IMR-90 (cell line): ENCODE data around the gene TANGO6. TPM values are rescaled to one million over a fixed set of nuclear protein-coding genes. Genes with fewer than 3 reads are reported as not detected.

Experiments
- ATAC-seq: fragments of 200-7000 bp; cut with Tn5 transposase; 2 replicates; pipeline ENCODE4 v1.9.1; 2020; ENCODE audit warnings: low read depth, mild to moderate bottlenecking, moderate library complexity
- BruUV-seq: library from RNA; stranded (reverse); fragments of 400-500 nt; replicated peaks from 2 replicates; lab custom pipeline; 2021; lab: Mats Ljungman, UMichigan
- CTCF ChIA-PET: fragments of 300-600 bp; formaldehyde crosslinking; extraction: SDS; loops from one replicate; lab custom pipeline; 2021; ENCODE audit warnings: antibody characterized with exemption; lab: Yijun Ruan, JAX
- POLR2A ChIA-PET: fragments of 300-600 bp; sonication (Branson Sonifier 250); formaldehyde crosslinking; loops from one replicate; lab custom pipeline; 2022; ENCODE audit warnings: antibody characterized with exemption; ENCODE audit not compliant: unreplicated experiment; lab: Charles Lee
- DNase-seq: peaks from one replicate; pipeline ENCODE4 v3.0.0; 2013
- H2AFZ ChIP-seq: replicated peaks from 2 replicates; pipeline ENCODE3; 2013; ENCODE audit warnings: low read length, mild to moderate bottlenecking; ENCODE audit not compliant: poor library complexity
- H2AK5ac ChIP-seq: 2 replicates; pipeline ENCODE4 v1.6.1; 2013; ENCODE audit warnings: low read depth, low read length, inconsistent platforms
- H2AK9ac ChIP-seq: replicated peaks from 2 replicates; pipeline ENCODE3; 2013; ENCODE audit warnings: mild to moderate bottlenecking, low read depth, low read length, moderate library complexity; ENCODE audit not compliant: poor library complexity
- H2BK120ac ChIP-seq: 2 replicates; pipeline ENCODE4 v1.6.1; 2013; ENCODE audit warnings: low read depth, low read length, inconsistent platforms
- H2BK15ac ChIP-seq: 3 replicates; pipeline ENCODE4 v1.6.1; 2013; ENCODE audit warnings: low read depth, low read length, inconsistent platforms
- H2BK20ac ChIP-seq: 2 replicates; pipeline ENCODE4 v1.6.1; 2013; ENCODE audit warnings: low read depth, mild to moderate bottlenecking, inconsistent platforms, low read length, moderate library complexity
- H2BK5ac ChIP-seq: 2 replicates; pipeline ENCODE4 v1.6.1; 2013; ENCODE audit warnings: mild to moderate bottlenecking, low read depth, low read length, inconsistent platforms; ENCODE audit not compliant: poor library complexity, severe bottlenecking
- H3K14ac ChIP-seq: replicated peaks from 2 replicates; pipeline ENCODE4 v1.6.1; 2013; ENCODE audit warnings: low read depth, low read length, inconsistent platforms
- H3K18ac ChIP-seq: 2 replicates; pipeline ENCODE4 v1.6.1; 2013; ENCODE audit warnings: low read depth, low read length, control low read depth
- H3K23ac ChIP-seq: 2 replicates; pipeline ENCODE4 v1.6.1; 2013; ENCODE audit warnings: low read depth, low read length, inconsistent platforms
- H3K27ac ChIP-seq: 2 replicates; pipeline ENCODE4 v1.5.1; 2013; ENCODE audit warnings: mild to moderate bottlenecking, control low read depth, low read length; ENCODE audit not compliant: insufficient read depth
- H3K27me3 ChIP-seq: 2 replicates; pipeline ENCODE4 v1.6.1; 2013; ENCODE audit warnings: low read length; ENCODE audit not compliant: control insufficient read depth, insufficient read depth
- H3K36me3 ChIP-seq: 2 replicates; pipeline ENCODE4 v1.6.1; 2013; ENCODE audit warnings: low read length, mixed read lengths; ENCODE audit not compliant: control insufficient read depth, insufficient read depth
- H3K4ac ChIP-seq: 2 replicates; pipeline ENCODE4 v1.6.1; 2013; ENCODE audit warnings: low read depth, low read length, inconsistent platforms
- H3K4me1 ChIP-seq: 2 replicates; pipeline ENCODE4 v1.6.1; 2013; ENCODE audit warnings: low read length, mixed read lengths; ENCODE audit not compliant: control insufficient read depth, insufficient read depth
- H3K4me2 ChIP-seq: 2 replicates; pipeline ENCODE4 v1.6.1; 2013; ENCODE audit warnings: low read depth, mild to moderate bottlenecking, control low read depth, low read length, moderate library complexity
- H3K4me3 ChIP-seq: 2 replicates; pipeline ENCODE4 v1.5.1; 2013; ENCODE audit warnings: low read depth, mild to moderate bottlenecking, control low read depth, low read length, moderate library complexity; ENCODE audit not compliant: insufficient read depth
- H3K56ac ChIP-seq: 2 replicates; pipeline ENCODE4 v1.6.1; 2013; ENCODE audit warnings: low read length, inconsistent platforms; ENCODE audit not compliant: insufficient read depth; ENCODE audit errors: extremely low read depth
- H3K79me1 ChIP-seq, 2 experiments: 2 replicates each; pipeline ENCODE4 v1.6.1; 2013; ENCODE audit warnings: low read length in 2 of 2, inconsistent platforms in 1 of 2, low read depth in 1 of 2
- H3K9ac ChIP-seq: 2 replicates; pipeline ENCODE4 v1.6.1; 2013; ENCODE audit warnings: low read depth, low read length, control low read depth
- H3K9me1 ChIP-seq: 2 replicates; pipeline ENCODE4 v1.6.1; 2013; ENCODE audit warnings: low read length, inconsistent platforms; ENCODE audit not compliant: insufficient read depth
- H3K9me3 ChIP-seq: 2 replicates; pipeline ENCODE4 v1.6.1; 2013; ENCODE audit warnings: low read length; ENCODE audit not compliant: control insufficient read depth, insufficient read depth
- H4K20me1 ChIP-seq: 2 replicates; pipeline ENCODE4 v1.6.1; 2013; ENCODE audit warnings: low read length, inconsistent platforms; ENCODE audit not compliant: insufficient read depth
- H4K5ac ChIP-seq: 2 replicates; pipeline ENCODE4 v1.6.1; 2013; ENCODE audit warnings: mild to moderate bottlenecking, low read depth, low read length, control low read depth
- H4K8ac ChIP-seq, 2 experiments: 2 replicates each; pipeline ENCODE4 v1.6.1; 2013; ENCODE audit warnings: low read depth in 2 of 2, low read length in 2 of 2, control low read depth in 1 of 2, inconsistent platforms in 1 of 2
- H4K91ac ChIP-seq: 2 replicates; pipeline ENCODE4 v1.6.1; 2013; ENCODE audit warnings: low read depth, low read length, inconsistent platforms; ENCODE audit not compliant: insufficient read depth
- BHLHE40 ChIP-seq: fragments of 150-350 bp; IDR thresholded peaks from 2 replicates; pipeline ENCODE4 v1.6.1; 2016; ENCODE audit warnings: mild to moderate bottlenecking, low read depth, low read length
- CEBPB ChIP-seq: IDR thresholded peaks from 2 replicates; pipeline ENCODE4 v1.6.1; 2012; ENCODE audit warnings: low read depth, low read length, improper control_type of control experiment
- CHD1 ChIP-seq: IDR thresholded peaks from 2 replicates; pipeline ENCODE4 v1.6.1; 2012; ENCODE audit warnings: low read depth, low read length, improper control_type of control experiment
- FOS ChIP-seq: fragments of 150-350 bp; IDR thresholded peaks from 2 replicates; pipeline ENCODE4 v1.6.1; 2016; ENCODE audit warnings: low read depth, low read length
- MAFK ChIP-seq: IDR thresholded peaks from 2 replicates; pipeline ENCODE4 v1.6.1; 2012; ENCODE audit warnings: low read depth, low read length, improper control_type of control experiment
- MAZ ChIP-seq: IDR thresholded peaks from 2 replicates; pipeline ENCODE4 v1.6.1; 2012; ENCODE audit warnings: low read depth, mild to moderate bottlenecking, low read length, improper control_type of control experiment, moderate library complexity, borderline replicate concordance
- MXI1 ChIP-seq: IDR thresholded peaks from 2 replicates; pipeline ENCODE4 v1.6.1; 2012; ENCODE audit warnings: low read depth, mild to moderate bottlenecking, low read length, moderate library complexity, borderline replicate concordance
- NFE2L2 ChIP-seq: fragments of 150-350 bp; IDR thresholded peaks from 2 replicates; pipeline ENCODE4 v1.6.1; 2016; ENCODE audit warnings: low read depth, mild to moderate bottlenecking, low read length
- POLR2A ChIP-seq: IDR thresholded peaks from 2 replicates; pipeline ENCODE4 v1.6.1; 2012; ENCODE audit warnings: mild to moderate bottlenecking, low read depth, low read length
- RAD21 ChIP-seq: IDR thresholded peaks from 2 replicates; pipeline ENCODE4 v1.6.1; 2012; ENCODE audit warnings: low read length, improper control_type of control experiment
- RCOR1 ChIP-seq: IDR thresholded peaks from 2 replicates; pipeline ENCODE4 v1.6.1; 2012; ENCODE audit warnings: mild to moderate bottlenecking, low read length, improper control_type of control experiment; ENCODE audit not compliant: insufficient replicate concordance
- RFX5 ChIP-seq: IDR thresholded peaks from 2 replicates; pipeline ENCODE4 v1.8.0; 2012; ENCODE audit warnings: low read depth, mild to moderate bottlenecking, low read length, moderate library complexity
- SMC3 ChIP-seq: fragments of 150-350 bp; IDR thresholded peaks from 2 replicates; pipeline ENCODE4 v1.6.1; 2016; ENCODE audit warnings: low read depth, mild to moderate bottlenecking, antibody characterized with exemption, low read length, moderate library complexity
- USF2 ChIP-seq: fragments of 150-350 bp; IDR thresholded peaks from 2 replicates; pipeline ENCODE4 v1.6.1; 2017; ENCODE audit warnings: mild to moderate bottlenecking, antibody characterized with exemption, low read length, low read depth
- WGBS, 2 experiments: methylation state at CpG; one replicate each; pipeline versions ENCODE4 v1.1.5 to v1.1.7; 2013; ENCODE audit warnings: missing lambda C conversion rate in 2 of 2; ENCODE audit not compliant: insufficient read length in 1 of 2; ENCODE audit errors: extremely low coverage in 2 of 2; 5-methylcytosine and 5-hydroxymethylcytosine counted together
- dilution Hi-C: fragments of 300-500 bp; cut with HindIII; formaldehyde crosslinking; loops from one replicate; pipeline ENCODE4 v1.14.3; 2018; ENCODE audit warnings: low sequenced_read_pairs; ENCODE audit not compliant: unreplicated experiment
- in situ Hi-C: fragments of 300-500 bp; cut with MboI; formaldehyde crosslinking; loops from 3 replicates; pipeline ENCODE4 v1.14.3; 2019; ENCODE audit warnings: low sequenced_read_pairs, inconsistent platforms, mixed read lengths
- intact Hi-C: fragments of 100-400 bp; cut with micrococcal nuclease; formaldehyde crosslinking; loops from 2 replicates; pipeline ENCODE4 v1.10.0; 2022
- polyA plus RNA-seq, 3 experiments: library from polyadenylated mRNA; depleted of rRNA; stranded (reverse); fragments of >200 nt; gene quantifications; 2 replicates each; pipeline ENCODE4 v1.2.3, GENCODE V29; 2012; ENCODE audit warnings: low replicate concordance in 1 of 3
- total RNA-seq: library from RNA; depleted of rRNA; stranded (reverse); fragments of >200 nt; gene quantifications from 2 replicates; pipeline ENCODE4 v1.2.3, GENCODE V29; 2012
- TF ChIP-seq, protein P1 (sequence below): fragments of 150-350 bp; IDR thresholded peaks from 2 replicates; pipeline ENCODE4 v1.6.1; 2016; ENCODE audit warnings: low read depth, mild to moderate bottlenecking, low read length, moderate library complexity, borderline replicate concordance
- TF ChIP-seq, protein P2 (sequence below): conservative IDR thresholded peaks from 2 replicates; pipeline ENCODE4 v1.5.1; 2012; ENCODE audit warnings: mild to moderate bottlenecking, low read depth, low read length, improper control_type of control experiment

TANGO6 gene
- total and polyA plus RNA-seq, 2 of the 4 experiments (the other 2 are of a cell fraction) = 6.7 to 22.4 TPM

DNA sequence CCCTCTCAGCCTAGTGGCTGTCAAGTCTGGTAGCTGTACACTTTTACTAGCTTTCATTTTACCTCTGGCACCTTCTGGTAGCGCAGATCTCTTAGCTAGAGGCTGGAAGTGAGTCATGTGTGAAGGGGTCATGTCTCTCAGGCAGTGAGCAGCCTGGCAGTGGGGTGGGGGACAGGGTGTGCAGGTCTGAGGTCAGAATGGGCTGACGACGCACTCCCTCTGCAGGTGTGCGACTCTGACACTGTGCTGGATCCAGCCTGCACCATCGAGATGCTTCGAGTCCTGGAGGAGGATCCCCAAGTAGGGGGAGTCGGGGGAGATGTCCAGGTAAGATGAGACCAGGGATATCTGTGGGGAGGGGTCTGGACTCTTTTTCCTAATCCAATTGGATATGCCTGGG is 269.9 kb downstream of the TANGO6 start:
- H3K36me3 ChIP-seq = peaks cover 39% of the 10 kb centered on the region
- no CpG with 5 or more reads among the region's 7 CpGs for WGBS, 2 experiments
- DNase-seq = no peak

More for the DNA sequence above, 269.9 kb downstream of the TANGO6 start:
- Histone ChIP-seq H3K14ac (no peak overlapping the region), H3K23ac (no peak overlapping the region), H2BK5ac (no peak overlapping the region), H2AK5ac (no peak overlapping the region), H4K20me1 (peaks cover 32% of the 10 kb centered on the region), H4K5ac (no peak overlapping the region), H2BK20ac (no peak overlapping the region), H3K4me2 (no peak overlapping the region), H2BK15ac (no peak overlapping the region), H4K8ac (no peak overlapping the region), H3K56ac (no peak overlapping the region), H3K4ac (no peak overlapping the region), H3K27ac (no peak overlapping the region), H3K9ac (no peak overlapping the region), H3K9me3 (no peaks in the 10 kb centered on the region), H2BK120ac (no peak overlapping the region), H2AK9ac (no peak overlapping the region), H4K91ac (no peak overlapping the region), H3K27me3 (no peaks in the 10 kb centered on the region), H3K18ac (no peak overlapping the region), H3K9me1 (peaks cover 11% of the 10 kb centered on the region), H3K4me1 (no peaks in the 10 kb centered on the region), H2AFZ (no peak overlapping the region), H3K4me3 (no peak overlapping the region), H3K79me1 (peaks cover 13 to 45% of the 10 kb centered on the region in 2 experiments)
- no TSS peak for BruUV-seq
- TF ChIP-seq CEBPB (no peak), POLR2A (no peak), FOS (no peak), RFX5 (no peak), MXI1 (no peak), MAFK (no peak), SMC3 (no peak), RAD21 (no peak), NFE2L2 (no peak), USF2 (no peak), RCOR1 (no peak), CHD1 (no peak), MAZ (no peak), BHLHE40 (no peak)
- TF ChIP-seq, protein P1, sequence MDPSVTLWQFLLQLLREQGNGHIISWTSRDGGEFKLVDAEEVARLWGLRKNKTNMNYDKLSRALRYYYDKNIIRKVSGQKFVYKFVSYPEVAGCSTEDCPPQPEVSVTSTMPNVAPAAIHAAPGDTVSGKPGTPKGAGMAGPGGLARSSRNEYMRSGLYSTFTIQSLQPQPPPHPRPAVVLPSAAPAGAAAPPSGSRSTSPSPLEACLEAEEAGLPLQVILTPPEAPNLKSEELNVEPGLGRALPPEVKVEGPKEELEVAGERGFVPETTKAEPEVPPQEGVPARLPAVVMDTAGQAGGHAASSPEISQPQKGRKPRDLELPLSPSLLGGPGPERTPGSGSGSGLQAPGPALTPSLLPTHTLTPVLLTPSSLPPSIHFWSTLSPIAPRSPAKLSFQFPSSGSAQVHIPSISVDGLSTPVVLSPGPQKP = no peak
- TF ChIP-seq, protein P2, sequence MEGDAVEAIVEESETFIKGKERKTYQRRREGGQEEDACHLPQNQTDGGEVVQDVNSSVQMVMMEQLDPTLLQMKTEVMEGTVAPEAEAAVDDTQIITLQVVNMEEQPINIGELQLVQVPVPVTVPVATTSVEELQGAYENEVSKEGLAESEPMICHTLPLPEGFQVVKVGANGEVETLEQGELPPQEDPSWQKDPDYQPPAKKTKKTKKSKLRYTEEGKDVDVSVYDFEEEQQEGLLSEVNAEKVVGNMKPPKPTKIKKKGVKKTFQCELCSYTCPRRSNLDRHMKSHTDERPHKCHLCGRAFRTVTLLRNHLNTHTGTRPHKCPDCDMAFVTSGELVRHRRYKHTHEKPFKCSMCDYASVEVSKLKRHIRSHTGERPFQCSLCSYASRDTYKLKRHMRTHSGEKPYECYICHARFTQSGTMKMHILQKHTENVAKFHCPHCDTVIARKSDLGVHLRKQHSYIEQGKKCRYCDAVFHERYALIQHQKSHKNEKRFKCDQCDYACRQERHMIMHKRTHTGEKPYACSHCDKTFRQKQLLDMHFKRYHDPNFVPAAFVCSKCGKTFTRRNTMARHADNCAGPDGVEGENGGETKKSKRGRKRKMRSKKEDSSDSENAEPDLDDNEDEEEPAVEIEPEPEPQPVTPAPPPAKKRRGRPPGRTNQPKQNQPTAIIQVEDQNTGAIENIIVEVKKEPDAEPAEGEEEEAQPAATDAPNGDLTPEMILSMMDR = no peak
- in situ Hi-C loops (loop anchor here (10.0 kb wide), 2 partner anchors 138 to 408 kb away; no protein-coding TSS in a partner anchor), intact Hi-C loops (no loop called here), dilution Hi-C loops (no loop called here)
- ATAC-seq = no peak
- ChIA-PET POLR2A (no interaction called here), CTCF (interaction anchor here (1.4 kb wide), 1 partner anchor 211 kb away, joined by 4 read pairs; no protein-coding TSS in a partner anchor)
